ENCODE measurements around the gene ZEB2. TPM values are rescaled to one million over a fixed set of nuclear protein-coding genes. Genes with fewer than 3 reads are reported as not detected.

Gene ZEB2
- total RNA-seq, 2 experiments from 2014 or later: 9.0 to 10.5 TPM

GRCh38 chr2:144521686-144522085 lies 1.8 kb upstream of the ZEB2 start:
- H3K9me3 Mint-ChIP-seq: no peaks in the 10 kb centered on the region
- peaks cover 19% of the 10 kb centered on the region for H3K27me3 Mint-ChIP-seq
- H3K4me3 Mint-ChIP-seq: no peak overlapping the region
- H3K27ac Mint-ChIP-seq: no peak overlapping the region
- no peak for DNase-seq
- peaks cover 14% of the 10 kb centered on the region for H3K4me1 Mint-ChIP-seq
- H3K36me3 Mint-ChIP-seq: peaks cover 2% of the 10 kb centered on the region

DNA sequence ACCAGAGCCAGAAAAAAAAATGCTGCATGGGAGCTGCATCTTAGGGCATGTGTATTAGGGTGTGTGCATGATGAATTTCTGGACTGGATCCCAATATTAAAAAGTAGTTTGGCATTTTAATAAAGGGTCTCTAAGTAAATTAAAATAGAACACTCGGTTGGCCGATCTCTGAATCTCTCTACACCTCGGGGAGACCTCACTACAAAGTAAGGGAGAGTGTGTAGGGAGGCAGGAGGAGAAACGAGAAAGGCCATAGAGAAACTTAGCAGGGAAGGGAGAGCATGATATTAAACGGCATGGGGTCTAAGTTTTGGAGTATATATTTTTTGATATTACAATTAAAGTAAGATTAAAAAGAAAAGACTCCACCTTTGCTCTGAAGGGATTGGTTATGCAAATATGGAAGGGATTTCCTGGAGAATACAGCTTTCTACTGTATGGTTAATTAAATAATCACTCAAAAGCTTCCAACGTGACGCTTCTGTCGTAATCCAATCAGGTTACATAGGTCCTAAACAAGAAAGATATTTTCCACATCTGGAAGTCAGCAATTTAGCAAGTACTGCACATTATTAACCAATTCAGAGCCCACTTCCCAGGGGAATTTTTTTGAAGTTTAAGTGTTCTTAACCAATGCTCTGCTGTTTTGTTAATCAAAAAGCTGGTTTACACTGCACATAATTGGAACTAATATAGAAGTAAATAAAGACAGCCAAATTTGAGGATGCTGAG lies 1.0 kb upstream of the ZEB2 start:
- Mint-ChIP-seq H3K4me3 (no peak overlapping the region), H3K36me3 (peaks cover 2% of the 10 kb centered on the region), H3K27me3 (peaks cover 18% of the 10 kb centered on the region), H3K27ac (no peak overlapping the region), H3K4me1 (peaks cover 14% of the 10 kb centered on the region), H3K9me3 (no peaks in the 10 kb centered on the region)
- no peak for DNase-seq

- H3K27ac Mint-ChIP-seq: no peak overlapping the region
- H3K36me3 Mint-ChIP-seq: peaks cover 2% of the 10 kb centered on the region
- DNase-seq: no peak
- H3K4me3 Mint-ChIP-seq: no peak overlapping the region
- H3K4me1 Mint-ChIP-seq: peaks cover 21% of the 10 kb centered on the region
- no peaks in the 10 kb centered on the region for H3K9me3 Mint-ChIP-seq
- H3K27me3 Mint-ChIP-seq: peaks cover 14% of the 10 kb centered on the region
Observed at GRCh38 chr2:144519597-144519933, 354 bp downstream of the ZEB2 start.

- no peaks in the 10 kb centered on the region for H3K9me3 Mint-ChIP-seq
- peaks cover 2% of the 10 kb centered on the region for H3K36me3 Mint-ChIP-seq
- peaks cover 25% of the 10 kb centered on the region for H3K4me1 Mint-ChIP-seq
- H3K27me3 Mint-ChIP-seq: peaks cover 17% of the 10 kb centered on the region
- H3K27ac Mint-ChIP-seq: no peak overlapping the region
- DNase-seq: no peak
- H3K4me3 Mint-ChIP-seq: no peak overlapping the region
Observed at GRCh38 chr2:144518748-144519596, 947 bp downstream of the ZEB2 start.

DNA sequence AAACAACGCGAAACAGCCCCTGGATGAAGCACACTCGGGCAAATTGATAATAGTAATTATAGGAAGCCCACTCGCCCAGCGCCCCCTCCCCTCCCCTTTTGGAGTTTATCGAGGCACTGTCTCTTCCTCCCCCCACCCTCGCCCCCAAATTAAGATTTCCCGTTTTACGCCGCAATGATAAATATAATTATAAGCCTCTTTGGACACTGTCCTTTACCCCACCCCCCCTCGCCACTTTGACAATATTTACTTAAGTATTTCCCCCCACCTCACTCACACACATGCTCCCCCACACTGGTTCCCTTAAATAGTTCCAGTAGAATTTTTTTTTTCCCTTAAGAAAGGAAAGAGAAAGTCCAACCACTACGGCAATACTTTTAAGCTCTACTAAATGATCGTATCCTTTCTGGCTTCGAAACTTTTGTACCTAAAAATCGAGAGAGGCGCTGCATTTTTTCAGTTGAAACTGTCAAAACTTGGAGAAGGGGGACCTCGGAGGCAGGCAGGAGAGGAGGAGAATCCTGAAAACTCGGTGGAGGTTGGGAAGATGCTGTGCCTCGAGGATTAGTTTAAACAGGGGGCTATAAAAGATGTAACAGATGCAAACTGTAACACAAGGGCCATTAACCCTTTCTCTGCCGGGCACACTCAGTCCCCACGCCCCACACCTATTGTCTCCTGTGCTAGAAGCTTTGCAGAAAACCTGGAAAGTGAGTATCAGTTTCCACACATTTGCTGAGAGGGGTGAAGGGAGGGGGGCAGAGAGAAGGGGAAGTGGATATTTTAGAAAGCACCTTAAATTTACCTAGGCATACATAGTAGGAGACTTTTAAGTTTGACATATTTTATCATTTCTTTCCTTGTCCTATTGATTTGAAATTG lies 1.8 kb downstream of the ZEB2 start:
- DNase-seq: no peak
- no peaks in the 10 kb centered on the region for H3K9me3 Mint-ChIP-seq

GRCh38 chr2:144516981-144517865 lies 2.7 kb downstream of the ZEB2 start:
- Mint-ChIP-seq H3K36me3 (peaks cover 2% of the 10 kb centered on the region), H3K4me1 (peaks cover 14% of the 10 kb centered on the region), H3K4me3 (no peak overlapping the region), H3K9me3 (no peaks in the 10 kb centered on the region), H3K27me3 (peaks cover 35% of the 10 kb centered on the region), H3K27ac (no peak overlapping the region)
- DNase-seq: peak; percentile 66

More for the DNA sequence above, 1.8 kb downstream of the ZEB2 start:
- Mint-ChIP-seq H3K27me3 (peaks cover 26% of the 10 kb centered on the region), H3K27ac (no peak overlapping the region), H3K36me3 (peaks cover 2% of the 10 kb centered on the region), H3K4me3 (no peak overlapping the region), H3K4me1 (peaks cover 21% of the 10 kb centered on the region)

GRCh38 chr2:144516411-144516980 lies 3.4 kb downstream of the ZEB2 start:
- H3K9me3 Mint-ChIP-seq: no peaks in the 10 kb centered on the region
- peak overlapping the region; percentile 86 for H3K27ac Mint-ChIP-seq
- peak overlapping the region; percentile 90 for H3K4me3 Mint-ChIP-seq
- H3K27me3 Mint-ChIP-seq: peaks cover 39% of the 10 kb centered on the region
- peak; percentile 35 for DNase-seq
- H3K4me1 Mint-ChIP-seq: peaks cover 13% of the 10 kb centered on the region
- H3K36me3 Mint-ChIP-seq: peaks cover 2% of the 10 kb centered on the region

- peak; percentile 55 for DNase-seq
- Mint-ChIP-seq H3K9me3 (no peaks in the 10 kb centered on the region), H3K4me1 (peaks cover 13% of the 10 kb centered on the region), H3K27me3 (peaks cover 39% of the 10 kb centered on the region), H3K36me3 (peaks cover 2% of the 10 kb centered on the region), H3K27ac (peak overlapping the region; percentile 86), H3K4me3 (peak overlapping the region; percentile 90)
Observed at GRCh38 chr2:144515696-144516410, 4.1 kb downstream of the ZEB2 start.

DNA sequence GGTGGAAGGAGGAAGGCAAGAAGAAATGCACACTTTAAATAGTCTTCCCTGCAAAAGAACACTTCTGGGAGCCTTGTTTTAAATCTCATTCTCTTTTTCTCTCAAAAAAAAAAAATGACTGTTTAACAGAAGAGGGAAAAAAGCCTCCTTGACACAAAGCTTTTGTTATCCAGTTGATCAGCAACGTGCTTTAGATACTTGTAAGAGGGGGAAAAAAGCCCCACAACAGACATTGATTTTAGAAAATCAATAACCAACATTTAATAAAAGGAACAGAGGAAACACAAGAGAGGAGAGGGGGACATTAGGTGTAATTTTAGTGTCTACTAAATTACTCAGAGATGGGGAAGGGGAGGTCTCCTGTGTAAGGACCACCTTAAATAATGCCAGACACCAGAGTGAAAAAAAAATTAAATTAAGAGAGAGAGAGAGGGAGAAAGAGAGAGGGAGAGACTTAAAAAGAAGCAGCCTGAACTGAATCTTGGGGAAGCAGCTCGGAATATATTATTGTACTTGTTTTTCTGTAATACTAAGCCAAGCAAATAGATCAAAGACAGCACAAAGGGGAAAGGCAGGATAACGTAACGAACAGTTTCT lies 4.7 kb downstream of the ZEB2 start:
- H3K27me3 Mint-ChIP-seq: peaks cover 45% of the 10 kb centered on the region
- peak overlapping the region; percentile 90 for H3K4me3 Mint-ChIP-seq
- H3K27ac Mint-ChIP-seq: peak overlapping the region; percentile 14
- no peak for DNase-seq
- no peaks in the 10 kb centered on the region for H3K9me3 Mint-ChIP-seq
- peaks cover 2% of the 10 kb centered on the region for H3K36me3 Mint-ChIP-seq
- H3K4me1 Mint-ChIP-seq: peaks cover 16% of the 10 kb centered on the region

- H3K27me3 Mint-ChIP-seq: peaks cover 46% of the 10 kb centered on the region
- H3K27ac Mint-ChIP-seq: no peak overlapping the region
- DNase-seq: no peak
- peaks cover 2% of the 10 kb centered on the region for H3K36me3 Mint-ChIP-seq
- H3K9me3 Mint-ChIP-seq: no peaks in the 10 kb centered on the region
- no peak overlapping the region for H3K4me3 Mint-ChIP-seq
- peaks cover 16% of the 10 kb centered on the region for H3K4me1 Mint-ChIP-seq
Observed at GRCh38 chr2:144514616-144515091, 5.3 kb downstream of the ZEB2 start.

DNA sequence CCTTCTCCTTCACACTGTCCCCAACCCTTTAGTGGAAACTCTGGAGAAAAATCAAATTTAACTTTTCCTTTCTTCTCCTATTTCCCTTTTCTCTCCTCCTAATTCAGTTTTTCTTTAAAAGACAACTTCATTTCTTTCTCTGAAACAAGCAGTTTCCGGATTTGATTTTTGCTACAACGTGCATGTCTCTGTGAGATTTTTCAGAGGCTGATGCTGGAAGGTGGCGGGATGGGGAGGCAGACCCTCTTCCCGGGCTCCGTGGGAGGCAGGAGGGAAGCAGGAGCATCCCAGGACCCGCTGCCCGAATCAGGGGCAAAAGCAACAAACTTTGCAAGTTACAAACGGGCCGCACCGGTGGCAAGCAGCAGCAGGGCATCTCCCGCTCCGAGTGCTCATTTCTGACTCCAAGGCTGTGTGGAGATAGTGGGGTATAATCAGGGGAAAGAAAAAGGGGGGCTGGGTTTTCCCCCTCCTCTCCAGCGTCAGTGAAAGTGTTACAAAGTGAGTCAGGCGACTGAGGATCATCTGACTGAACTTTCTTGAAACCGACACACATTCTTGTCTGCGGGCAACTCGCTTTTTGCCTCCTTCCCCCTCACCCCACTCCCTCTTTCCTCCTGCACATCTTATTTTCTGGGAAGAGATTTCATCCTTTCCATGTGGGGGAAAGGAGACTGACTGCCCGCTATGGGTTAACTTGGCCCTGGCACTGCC lies 6.4 kb downstream of the ZEB2 start:
- peaks cover 55% of the 10 kb centered on the region for H3K27me3 Mint-ChIP-seq
- H3K4me3 Mint-ChIP-seq: no peak overlapping the region
- DNase-seq: no peak
- peaks cover 2% of the 10 kb centered on the region for H3K36me3 Mint-ChIP-seq
- H3K9me3 Mint-ChIP-seq: no peaks in the 10 kb centered on the region
- H3K27ac Mint-ChIP-seq: no peak overlapping the region
- H3K4me1 Mint-ChIP-seq: peaks cover 16% of the 10 kb centered on the region

- Mint-ChIP-seq H3K27ac (no peak overlapping the region), H3K9me3 (no peaks in the 10 kb centered on the region), H3K27me3 (peaks cover 61% of the 10 kb centered on the region), H3K4me3 (no peak overlapping the region), H3K36me3 (peaks cover 2% of the 10 kb centered on the region), H3K4me1 (peaks cover 19% of the 10 kb centered on the region)
- DNase-seq: no peak
Observed at GRCh38 chr2:144512891-144513351, 7.0 kb downstream of the ZEB2 start.

Measured in activated naive CD8-positive, alpha-beta T cell treated with anti-CD3 and anti-CD28 coated beads for 36 hours (primary cell).